Panc1 (cell line): ENCODE results near the gene C9orf85. TPM values are rescaled to one million over a fixed set of nuclear protein-coding genes. Genes with fewer than 3 reads are reported as not detected.

Experiments
- ATAC-seq: fragments of 200-7000 bp; cut with Tn5 transposase; 2 replicates; pipeline ENCODE4 v1.9.1; 2020; ENCODE audit warnings: mild to moderate bottlenecking, moderate library complexity
- Bru-seq: library from RNA; stranded (reverse); fragments of 400-500 nt; gene quantifications from one replicate; lab custom pipeline; 2021; lab: Mats Ljungman, UMichigan
- BruChase-seq, 2 experiments: library from RNA; stranded (reverse); fragments of 400-500 nt; gene quantifications; one replicate each; lab custom pipeline; 2021; lab: Mats Ljungman, UMichigan
- BruUV-seq: library from RNA; stranded (reverse); fragments of 400-500 nt; replicated peaks from 2 replicates; lab custom pipeline; 2021; lab: Mats Ljungman, UMichigan
- CTCF ChIA-PET: fragments of 300-600 bp; sonication (Branson Sonifier 250); formaldehyde crosslinking; loops from one replicate; lab custom pipeline; 2022; ENCODE audit warnings: antibody characterized with exemption; lab: Charles Lee
- POLR2A ChIA-PET: fragments of 300-600 bp; sonication (Branson Sonifier 250); formaldehyde crosslinking; loops from one replicate; lab custom pipeline; 2022; ENCODE audit warnings: antibody characterized with exemption; lab: Charles Lee
- DNase-seq: peaks from one replicate; pipeline ENCODE4 v3.0.0-alpha.2; 2010; ENCODE audit warnings: low read depth, low spot score
- H3K27ac ChIP-seq: 2 replicates; pipeline ENCODE4 v1.5.1; 2011; ENCODE audit warnings: mild to moderate bottlenecking, low read length, inconsistent platforms
- H3K27me3 ChIP-seq: fragments of 200-500 bp; sonication (Bioruptor generic); 2 replicates; pipeline ENCODE4 v1.6.0; 2014; ENCODE audit warnings: low read length, inconsistent platforms; ENCODE audit not compliant: control insufficient read depth, insufficient read depth
- H3K36me3 ChIP-seq: fragments of 200-500 bp; sonication (Bioruptor generic); 2 replicates; pipeline ENCODE4 v1.5.1; 2014; ENCODE audit warnings: inconsistent platforms, mild to moderate bottlenecking, low read length, moderate library complexity; ENCODE audit not compliant: control insufficient read depth, insufficient read depth
- H3K4me1 ChIP-seq: 2 replicates; pipeline ENCODE4 v1.5.1; 2011; ENCODE audit warnings: inconsistent platforms, mild to moderate bottlenecking, low read length, moderate library complexity; ENCODE audit not compliant: control insufficient read depth, insufficient read depth
- H3K4me3 ChIP-seq, 2 experiments: 2 replicates each; pipeline ENCODE4 v1.5.1; 2011 to 2012; ENCODE audit warnings: low read depth in 2 of 2, low read length in 2 of 2, mild to moderate bottlenecking in 2 of 2, inconsistent platforms in 1 of 2, moderate library complexity in 1 of 2
- H3K9me3 ChIP-seq: fragments of 200-500 bp; sonication (Bioruptor generic); 2 replicates; pipeline ENCODE4 v1.5.1; 2014; ENCODE audit warnings: low read depth, mild to moderate bottlenecking, inconsistent platforms, low read length, moderate library complexity; ENCODE audit not compliant: control insufficient read depth, insufficient read depth
- CTCF ChIP-seq: fragments of 450-650 bp; IDR thresholded peaks from 2 replicates; pipeline ENCODE4 v1.5.1; 2017; ENCODE audit warnings: mild to moderate bottlenecking
- POLR2AphosphoS5 ChIP-seq: IDR thresholded peaks from 2 replicates; pipeline ENCODE4 v1.6.1; 2012; ENCODE audit warnings: mild to moderate bottlenecking, low read depth, low read length, moderate library complexity
- REST ChIP-seq, 2 experiments: IDR thresholded peaks; 2 replicates each; pipeline ENCODE4 v1.6.1; 2011 to 2012; ENCODE audit warnings: low read depth in 2 of 2, control low read depth in 1 of 2, low read length in 1 of 2, mild to moderate bottlenecking in 1 of 2, moderate library complexity in 1 of 2; ENCODE audit not compliant: insufficient read depth in 1 of 2
- SIN3A ChIP-seq: IDR thresholded peaks from 2 replicates; pipeline ENCODE4 v1.6.1; 2012; ENCODE audit warnings: low read depth, mild to moderate bottlenecking, low read length, moderate library complexity, borderline replicate concordance; ENCODE audit not compliant: insufficient read depth
- TCF7L2 ChIP-seq: IDR thresholded peaks from 2 replicates; pipeline ENCODE4 v1.6.1; 2011; ENCODE audit warnings: mild to moderate bottlenecking, low read depth, low read length, inconsistent platforms
- in situ Hi-C: cut with HindIII; loops from 2 replicates; pipeline ENCODE4 v1.10.0; 2016; ENCODE audit warnings: low sequenced_read_pairs, low pct_unique_long_range_greater_than_20kb
- intact Hi-C: fragments of 100-400 bp; cut with micrococcal nuclease; formaldehyde crosslinking; loops from one replicate; pipeline ENCODE4 v1.10.0; 2022; ENCODE audit not compliant: unreplicated experiment
- long read RNA-seq: library from polyadenylated mRNA; unstranded; transcript quantifications from one replicate; pipeline ENCODE4 v2.0.0, GENCODE V29; 2021; ENCODE audit not compliant: unreplicated experiment
- polyA plus RNA-seq: library from polyadenylated mRNA; unstranded; fragments of >200 nt; gene quantifications from one replicate; pipeline ENCODE4 v1.2.1, GENCODE V29; 2012; ENCODE audit warnings: missing spikeins; ENCODE audit not compliant: insufficient read length
- total RNA-seq: library from RNA; stranded (reverse); gene quantifications from one replicate; pipeline ENCODE4 v1.2.1, GENCODE V29; 2021; ENCODE audit not compliant: unreplicated experiment

The C9orf85 gene
- total RNA-seq (8.0 TPM), Bru-seq, nascent RNA (percentile 75 among the genes with signal in this experiment), BruChase-seq, experiment 1, labeled RNA remaining after a 2-hour chase (percentile 61 among the genes with signal in this experiment), BruChase-seq, experiment 2, labeled RNA remaining after a 6-hour chase (percentile 59 among the genes with signal in this experiment)
- 4.3 TPM for polyA plus RNA-seq
- long read RNA-seq, partial matches to known transcripts, result 0 of 12 reads
- long read RNA-seq, other reads (novel, unspliced or antisense), result 7 of 12 reads

- ATAC-seq (peak; percentile 95), DNase-seq (peak; percentile 96)
- intact Hi-C loops, result loop anchor here (10.0 kb wide), 1 partner anchor 114 kb away; no protein-coding TSS in a partner anchor
- Histone ChIP-seq H3K9me3 (no peaks in the 10 kb centered on the region), H3K27me3 (no peaks in the 10 kb centered on the region), H3K4me3 (peak within 1 kb of the TSS; percentile 90 to 97), H3K27ac (peak within 1 kb of the TSS; percentile 94), H3K36me3 (peaks cover 12% of the 10 kb centered on the region; the same call in 1 of the 2 replicates), H3K4me1 (peaks cover 14% of the 10 kb centered on the region; the same call in 1 of the 2 replicates)
- CTCF ChIA-PET, result no interaction called here
- POLR2A ChIA-PET, result interaction anchor here (0.6 to 0.7 kb wide), 2 partner anchors 12 to 77 kb away, joined by 3 to 9 read pairs; no protein-coding TSS in a partner anchor
- TF ChIP-seq TCF7L2 (no peak), POLR2AphosphoS5 (peak; percentile 83), CTCF (no peak)
- in situ Hi-C loops, result no loop called here
- no TSS peak for BruUV-seq
Observed at GRCh38 chr9:71911061-71911907, at the start of gene C9orf85, which contains the start of gene ABHD17B. Gene C9orf85 (plus strand): TSS chr9:71911639. CDS start chr9:71911735, 96 bp downstream. Gene ABHD17B (minus strand): TSS chr9:71911193. CDS start chr9:71875080, 36,113 bp downstream.

GRCh38 chr9:71863631-71864030 is 47.8 kb upstream of the C9orf85 start:
- peaks cover 8% of the 10 kb centered on the region; the same call in 1 of the 2 replicates for H3K36me3 ChIP-seq
- intact Hi-C loops, result no loop called here
- in situ Hi-C loops, result no loop called here
- DNase-seq, result no peak
- no peak for TF ChIP-seq CTCF
- TF ChIP-seq SIN3A, result no peak
- no peak for TF ChIP-seq TCF7L2
- no peak for TF ChIP-seq POLR2AphosphoS5
- no peak for TF ChIP-seq REST (IDR thresholded peaks at IDR 0.05; ENCODE audit: insufficient read depth in 1 of 2, low read depth in 2 of 2, low read length in 1 of 2)
- H3K27me3 ChIP-seq, result no peaks in the 10 kb centered on the region
- H3K9me3 ChIP-seq, result peaks cover 7% of the 10 kb centered on the region; the same call in 1 of the 2 replicates
- H3K27ac ChIP-seq, result no peak overlapping the region
- H3K4me1 ChIP-seq, result no peaks in the 10 kb centered on the region
- ChIA-PET CTCF (no interaction called here), POLR2A (interaction anchor here (0.6 kb wide), 1 partner anchor 410 kb away, joined by 4 read pairs; no protein-coding TSS in a partner anchor)
- no TSS peak for BruUV-seq
- H3K4me3 ChIP-seq, result no peak overlapping the region
- ATAC-seq, result no peak
